ENCODE results near the gene BTN3A1. TPM values are rescaled to one million over a fixed set of nuclear protein-coding genes. Genes with fewer than 3 reads are reported as not detected.

BTN3A1 gene
- total and polyA plus RNA-seq, 2 of the 8 experiments (the other 6 are each of a cell fraction or from before 2014, with no cell fraction given): 4.7 to 5.6 TPM

DNA sequence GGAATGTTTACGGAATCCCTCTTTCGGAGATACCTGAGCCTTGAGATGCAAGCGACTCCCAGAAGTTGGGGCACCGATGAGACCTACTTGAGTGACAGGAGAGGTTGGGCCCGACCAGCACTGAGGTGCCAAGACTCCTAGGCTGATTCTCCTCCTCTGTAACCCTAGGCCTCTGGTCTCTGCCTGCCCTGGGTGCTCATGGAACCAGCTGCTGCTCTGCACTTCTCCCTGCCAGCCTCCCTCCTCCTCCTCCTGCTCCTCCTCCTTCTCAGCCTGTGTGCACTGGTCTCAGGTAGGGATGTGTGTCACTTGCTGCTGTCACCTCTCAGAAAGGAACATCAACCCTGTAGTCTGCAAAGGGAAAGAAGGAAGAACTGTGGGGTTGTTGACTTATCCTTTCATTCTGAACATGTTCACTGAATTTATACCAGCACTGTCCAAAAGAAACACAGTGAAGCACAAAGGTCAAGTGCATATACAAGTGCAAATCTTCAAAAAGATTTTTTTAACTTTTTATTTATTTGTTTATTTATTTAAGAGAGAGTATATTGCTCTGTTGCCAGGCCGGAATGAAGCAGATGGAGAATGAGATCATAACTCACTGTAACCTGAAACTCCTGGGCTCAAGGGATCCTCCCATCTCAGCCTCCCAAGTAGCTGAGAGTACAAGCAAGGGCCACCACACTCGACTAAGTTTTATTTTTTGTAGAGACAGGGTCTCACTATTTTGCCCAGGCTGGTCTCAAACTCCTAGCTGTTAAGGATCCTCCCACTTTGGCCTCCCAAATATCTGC is 18.3 kb upstream of the BTN3A1 start:
- no peak overlapping the region for H2AK5ac ChIP-seq (ENCODE audit: low read depth, low read length)
- H3K56ac ChIP-seq (replicated peaks; ENCODE audit: insufficient read length, low read depth, low read length): no peak overlapping the region
- peak overlapping the region; percentile 82 to 94 (median 92) for H3K4me3 ChIP-seq (ENCODE audit: extremely low read depth in 1 of 4, insufficient read depth in 2 of 4, low read depth in 3 of 4, low read length in 4 of 4)
- no peak overlapping the region for H3K4ac ChIP-seq (replicated peaks; ENCODE audit: insufficient read length, low read depth, low read length)
- H3K27ac ChIP-seq (ENCODE audit: low read depth, low read length): peak overlapping the region; percentile 27; the same call in 1 of the 2 replicates
- FAIRE-seq (no peak), DNase-seq (ENCODE audit: low read depth in 1 of 2, low spot score in 2 of 2) (peak in 1 of 2 experiments; percentile 57)
- no peak overlapping the region for H4K8ac ChIP-seq (ENCODE audit: extremely low read depth, insufficient read depth, low read length)
- H4K5ac ChIP-seq (ENCODE audit: insufficient read length, low read depth, low read length): no peak overlapping the region
- ChIA-PET POLR2A (ENCODE audit: partially characterized antibody) (interaction anchor here (0.6 to 2.5 kb wide), 9 partner anchors 10 to 934 kb away, joined by 3 to 10 read pairs (median 3); partner anchors contain the start of gene HMGN4), CTCF (ENCODE audit: partially characterized antibody) (interaction anchor here (1.3 kb wide), 1 partner anchor 13 kb away, joined by 3 read pairs; no protein-coding TSS in a partner anchor)
- no peak overlapping the region; the same call in 1 of the 2 replicates for H3K18ac ChIP-seq (ENCODE audit: extremely low read depth, low read length)
- peaks cover 0 to 8% (median 7%) of the 10 kb centered on the region in 4 experiments; a peak in 6 of 7 replicates for H3K4me1 ChIP-seq (replicated peaks in 1 of 4; ENCODE audit: control insufficient read depth in 3 of 4, insufficient read depth in 4 of 4, low read length in 3 of 4)
- H2BK15ac ChIP-seq (ENCODE audit: low read length): no peak overlapping the region
- no peak overlapping the region for H2BK20ac ChIP-seq (ENCODE audit: low read length)
- H3K9me3 ChIP-seq (ENCODE audit: insufficient read depth in 2 of 2, low read depth in 1 of 2, low read length in 1 of 2): no peaks in the 10 kb centered on the region
- WGBS, 2 experiments (ENCODE audit: extremely low coverage in 1 of 2, insufficient coverage in 1 of 2, insufficient read length in 1 of 2, insufficient replicate concordance in 2 of 2, low coverage in 1 of 2, low lambda C conversion rate in 2 of 2, missing lambda C conversion rate in 1 of 2): 21% methylated on average over 7 of the region's 7 CpGs; no CpG with 5 or more reads in 1 of the 2 experiments
- TF ChIP-seq CBX5 (IDR thresholded peaks at IDR 0.05; ENCODE audit: low read depth, low read length) (no peak), POLR2A (IDR thresholded peaks at IDR 0.05; ENCODE audit: control extremely low read depth in 1 of 2, low read depth in 2 of 2, low read length in 2 of 2) (peak in 1 of 2 experiments; percentile 57; a peak in 1 of 3 replicates), KDM4A (IDR thresholded peaks at IDR 0.05; ENCODE audit: low read depth, low read length, severe bottlenecking) (peak; percentile 29)
- H3K27me3 ChIP-seq (replicated peaks in 1 of 4; ENCODE audit: control insufficient read depth in 3 of 4, extremely low read depth in 1 of 4, insufficient read depth in 3 of 4, low read length in 3 of 4): no peaks in the 10 kb centered on the region
- no peak overlapping the region for H2BK5ac ChIP-seq (ENCODE audit: low read depth, low read length)
- H2BK120ac ChIP-seq (replicated peaks; ENCODE audit: low read depth, low read length): no peak overlapping the region
- peaks cover 3% of the 10 kb centered on the region for H3K79me1 ChIP-seq (ENCODE audit: low read depth, low read length)
- no peak overlapping the region for H3K23ac ChIP-seq (ENCODE audit: insufficient read length)
- 0 out of 2 replicates have a peak overlapping the region, but pooled peaks have one; percentile 0 for H2BK12ac ChIP-seq (ENCODE audit: low read depth, low read length)
- no peaks in the 10 kb centered on the region for H4K20me1 ChIP-seq (replicated peaks in 1 of 2; ENCODE audit: control insufficient read depth in 1 of 2, insufficient read depth in 2 of 2, low read length in 2 of 2)
- peak overlapping the region; percentile 45 to 91 (median 66); a peak in 6 of 7 replicates for H3K9ac ChIP-seq (replicated peaks in 1 of 4; ENCODE audit: extremely low read depth in 1 of 4, low read depth in 3 of 4, low read length in 3 of 4)
- H3K79me2 ChIP-seq (ENCODE audit: control insufficient read depth in 1 of 2, insufficient read depth in 2 of 2, low read length in 2 of 2): no peaks in the 10 kb centered on the region
- H2AFZ ChIP-seq (ENCODE audit: low read length): peak overlapping the region; percentile 71
- H4K91ac ChIP-seq (replicated peaks; ENCODE audit: insufficient read length, low read length): no peak overlapping the region
- H3K4me2 ChIP-seq (ENCODE audit: insufficient read depth in 1 of 2, low read depth in 2 of 2, low read length in 2 of 2): peak overlapping the region; percentile 72 to 99
- no peaks in the 10 kb centered on the region; the same call in 1 of the 2 replicates for H3K23me2 ChIP-seq (ENCODE audit: low read depth, low read length)
- H3K36me3 ChIP-seq (ENCODE audit: control insufficient read depth in 2 of 4, insufficient read depth in 4 of 4, low read length in 3 of 4): peaks cover 0 to 4% (median 0%) of the 10 kb centered on the region in 4 experiments; a peak in 3 of 8 replicates
- no peak overlapping the region for H3K14ac ChIP-seq (ENCODE audit: insufficient read length)

All from H1 (cell line).